Islet of Langerhans (tissue), 1 donor: ENCODE measurements around the gene IMPACT.

ENCODE experiments used
- FAIRE-seq: peaks from one replicate; lab custom pipeline; 2011; peaks lifted over from hg19 to GRCh38; lab: Jason Lieb, UNC

Gene IMPACT

DNA sequence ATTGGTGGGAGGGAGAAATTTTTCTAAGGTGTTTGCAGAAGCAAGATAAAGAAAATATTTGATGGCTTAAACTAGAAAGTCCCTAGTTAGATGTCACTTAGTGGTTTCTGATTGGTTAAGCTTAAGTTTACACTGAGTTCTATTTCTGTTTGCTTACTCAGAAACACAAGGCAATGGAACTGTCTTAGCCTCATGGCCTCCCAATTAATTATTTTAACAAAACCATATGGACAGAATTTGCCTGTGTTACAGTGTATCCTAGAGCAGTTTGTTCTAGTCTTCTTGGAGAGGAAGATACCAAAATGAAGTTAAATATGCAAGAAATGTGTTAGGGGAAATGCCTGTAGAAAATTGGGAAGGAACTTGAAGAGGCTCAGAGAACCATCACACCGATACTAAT is 4.6 kb upstream of the IMPACT start:
- no peak for FAIRE-seq

DNA sequence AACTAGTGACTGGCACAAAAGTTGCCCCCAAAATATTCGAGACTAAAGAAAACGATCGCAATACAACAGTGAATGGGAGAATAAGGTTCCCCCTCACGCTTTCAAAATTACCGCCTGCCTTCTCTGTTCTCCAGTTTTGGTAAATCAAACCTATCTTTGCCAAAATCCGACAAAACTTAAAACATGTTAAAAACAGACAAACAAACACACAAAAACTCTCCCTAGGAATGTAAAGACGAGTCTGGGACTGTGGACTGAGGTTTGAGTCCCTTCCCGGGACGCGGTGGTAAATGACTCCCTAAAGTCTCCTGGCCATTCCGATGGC is 435 bp upstream of the IMPACT start:
- peak; percentile 85 for FAIRE-seq

DNA sequence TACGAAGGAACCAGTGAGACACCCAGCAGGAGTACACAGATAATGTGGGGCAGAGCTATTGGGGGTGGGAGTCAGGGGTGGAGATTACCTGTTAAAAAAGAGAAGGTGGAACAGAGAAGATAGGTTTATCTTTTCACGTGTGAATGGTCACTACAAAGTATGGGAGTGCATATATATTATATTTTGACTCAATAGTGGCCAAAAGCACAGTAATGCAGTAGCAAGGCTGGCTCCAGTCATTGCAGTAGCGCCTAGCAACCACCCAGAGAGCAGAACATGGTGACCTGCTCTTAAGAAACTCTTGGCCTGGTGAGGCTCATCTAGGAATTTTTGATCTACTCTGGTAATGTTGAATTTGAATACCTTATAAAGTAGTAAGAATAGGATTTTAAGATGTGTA is 1.0 kb downstream of the IMPACT start:
- no peak for FAIRE-seq

DNA sequence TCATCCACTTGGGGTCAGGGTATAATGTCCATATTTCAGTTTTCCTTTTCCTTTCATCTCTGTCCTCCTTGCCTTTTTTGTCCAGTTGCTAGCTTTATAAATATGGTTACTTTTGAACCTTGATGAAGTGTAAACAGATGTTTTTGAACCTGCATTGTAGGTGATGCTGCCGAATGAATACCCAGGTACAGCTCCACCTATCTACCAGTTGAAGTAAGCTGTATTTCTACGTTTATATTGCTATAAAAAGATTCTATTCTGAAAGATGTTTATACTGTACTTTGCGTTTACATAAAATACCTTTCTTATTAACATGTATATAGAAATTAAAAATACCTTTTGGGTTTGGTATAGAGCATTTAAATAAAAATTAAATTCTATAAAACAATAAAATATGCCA is 2.2 kb downstream of the IMPACT start:
- FAIRE-seq = no peak

DNA sequence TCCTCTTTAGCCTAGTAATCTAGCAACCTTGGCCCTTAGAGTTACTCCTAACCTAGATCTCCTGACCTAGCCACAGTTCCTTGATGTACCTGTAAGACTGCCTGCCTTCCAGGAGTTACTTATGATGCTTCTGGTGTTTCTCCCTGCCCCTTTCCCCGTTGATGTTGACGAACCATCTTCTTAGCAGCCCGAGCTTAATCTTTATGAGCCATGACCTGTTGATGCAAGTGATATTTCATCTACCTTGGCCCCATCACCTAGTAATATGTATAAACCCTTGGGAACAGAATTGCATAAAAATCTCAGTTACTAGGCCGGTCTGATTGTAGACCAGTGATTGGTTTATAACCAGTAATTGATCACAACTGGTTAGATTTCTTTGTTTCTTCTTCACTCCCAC is 2.7 kb downstream of the IMPACT start:
- FAIRE-seq = no peak

DNA sequence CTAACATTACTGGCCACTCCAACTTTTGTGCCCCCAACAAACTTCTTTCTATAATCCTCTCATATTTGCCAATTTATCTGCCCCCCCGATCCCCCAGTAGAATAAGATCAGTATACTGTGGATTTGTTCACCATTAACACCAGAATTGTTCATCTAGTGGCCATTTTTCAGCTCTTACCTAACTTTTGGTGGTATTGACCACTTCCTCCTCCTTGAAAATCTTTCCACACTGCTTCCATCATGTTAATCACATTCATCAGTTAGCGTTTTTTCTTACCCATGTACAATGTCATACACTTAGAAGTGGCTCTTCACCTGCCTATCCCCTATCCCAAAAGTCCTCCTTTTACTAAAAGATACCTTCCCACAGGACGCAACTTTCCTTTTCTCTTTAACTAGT is 6.1 kb downstream of the IMPACT start:
- FAIRE-seq = no peak

DNA sequence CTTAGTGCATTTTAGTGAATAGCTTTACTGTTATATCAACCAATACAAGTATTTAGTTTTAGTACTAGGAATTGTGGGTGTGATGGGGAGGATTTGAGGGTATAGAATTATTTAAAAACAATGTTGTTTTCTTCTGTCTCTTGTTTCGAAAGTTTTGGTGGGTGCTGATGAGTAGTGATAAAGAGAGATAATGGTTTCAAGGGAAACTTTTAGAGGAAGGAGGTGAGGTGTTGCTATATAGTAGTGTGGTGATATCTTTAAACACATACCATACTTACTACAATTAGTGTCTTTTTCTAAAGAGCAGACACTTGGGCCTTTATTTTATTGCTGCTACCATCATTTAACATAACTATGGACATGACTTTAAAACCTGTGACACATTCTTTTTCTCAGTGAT is 10.5 kb downstream of the IMPACT start:
- no peak for FAIRE-seq

DNA sequence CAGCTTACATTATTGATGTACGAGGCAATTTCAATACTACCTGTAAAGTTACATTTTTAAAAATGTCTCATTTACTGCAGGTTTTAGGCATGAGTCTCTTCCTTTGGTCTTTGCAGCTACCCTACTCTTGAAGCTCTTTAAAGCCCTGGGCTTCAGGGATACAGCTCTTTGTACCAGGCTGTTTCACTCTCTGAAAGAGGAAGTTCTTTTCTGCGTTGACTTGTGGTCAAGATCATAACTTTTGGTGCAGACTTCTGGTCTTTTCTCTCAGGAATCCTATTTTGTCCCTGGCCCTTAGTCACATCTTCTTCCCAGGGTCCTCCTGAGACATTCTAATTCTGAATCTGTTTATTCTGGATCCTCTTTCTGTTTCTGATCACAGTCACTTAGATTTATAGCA is 17.4 kb downstream of the IMPACT start:
- no peak for FAIRE-seq

DNA sequence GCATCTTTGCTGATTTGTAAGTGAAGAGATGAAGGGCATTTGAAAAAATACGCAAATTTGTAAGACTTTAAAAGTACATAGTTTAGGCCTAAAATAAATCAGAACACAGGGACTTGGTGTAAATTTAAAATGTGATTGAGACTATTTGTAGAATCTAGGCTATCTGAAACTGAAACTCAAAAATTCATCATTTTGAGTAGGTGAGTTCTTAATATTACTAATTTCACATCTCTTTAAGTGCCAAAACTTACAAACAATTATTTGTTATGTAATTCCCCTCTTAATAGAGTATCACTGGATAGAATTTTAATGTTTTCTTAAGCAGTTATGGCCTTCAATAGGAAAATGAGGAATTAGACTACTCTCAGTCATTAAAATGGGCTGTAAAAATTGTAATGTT is 20.0 kb downstream of the IMPACT start:
- FAIRE-seq = no peak

DNA sequence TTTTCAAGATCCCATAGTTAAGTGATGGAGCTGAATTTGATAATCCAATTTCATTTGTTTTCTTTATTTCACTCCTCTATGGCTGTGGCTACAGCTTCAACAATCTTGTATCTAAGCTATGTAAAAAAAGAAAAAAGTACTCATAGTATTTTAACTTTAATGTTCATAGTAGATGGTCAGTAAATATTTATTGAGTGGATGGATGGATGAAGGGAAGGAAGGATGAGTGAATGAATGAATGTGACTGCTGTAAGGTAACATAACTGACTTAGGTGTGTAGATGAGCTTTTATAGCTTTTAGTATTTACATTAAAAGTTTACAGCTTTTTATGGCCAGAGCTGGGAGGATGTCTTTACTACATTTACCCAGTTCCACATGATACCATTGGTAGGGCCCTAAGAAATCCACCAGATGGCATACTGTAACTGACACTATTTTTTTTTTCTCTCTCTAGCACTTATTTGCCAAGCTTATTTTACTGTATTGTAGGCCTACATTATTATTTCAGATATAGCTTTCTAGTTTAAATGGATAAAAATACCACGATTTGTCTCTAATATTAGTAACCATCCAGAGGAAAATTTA is 20.6 kb downstream of the IMPACT start:
- FAIRE-seq = peak; percentile 79

DNA sequence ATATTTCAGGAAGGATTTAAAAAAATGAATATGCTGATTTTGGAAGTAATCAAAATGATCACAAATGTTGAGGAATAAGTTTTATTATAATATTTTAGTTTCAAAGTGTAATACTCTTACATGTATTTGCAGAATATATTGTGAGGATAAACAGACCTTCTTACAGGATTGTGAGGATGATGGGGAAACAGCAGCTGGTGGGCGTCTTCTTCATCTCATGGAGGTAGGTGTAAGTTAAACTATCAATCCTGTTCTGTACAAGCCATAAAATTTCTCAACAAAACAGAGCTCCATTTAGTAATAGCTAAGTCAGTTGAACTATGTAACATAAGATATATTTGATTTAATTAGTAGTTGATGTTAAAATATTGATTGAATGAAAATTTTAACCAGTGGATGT is 21.5 kb downstream of the IMPACT start:
- no peak for FAIRE-seq

DNA sequence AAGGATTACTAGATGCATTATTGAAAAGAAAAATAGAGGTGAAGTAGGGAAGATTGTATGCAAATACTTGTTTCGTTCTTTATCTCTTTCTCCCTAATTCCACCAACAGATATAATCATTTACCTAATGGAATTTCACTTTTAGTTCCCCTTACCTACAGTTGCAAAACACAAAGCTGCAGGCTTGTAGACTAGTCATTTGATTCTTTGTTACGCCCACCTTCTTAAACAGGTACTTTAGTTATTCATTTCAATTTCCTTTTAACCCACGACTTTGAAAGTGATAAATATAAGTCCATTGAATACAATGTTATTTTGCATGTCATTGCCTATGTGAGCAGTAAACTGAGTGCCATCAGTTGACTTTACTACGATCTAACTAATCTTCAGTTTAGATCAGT is 30.1 kb downstream of the IMPACT start:
- no peak for FAIRE-seq

DNA sequence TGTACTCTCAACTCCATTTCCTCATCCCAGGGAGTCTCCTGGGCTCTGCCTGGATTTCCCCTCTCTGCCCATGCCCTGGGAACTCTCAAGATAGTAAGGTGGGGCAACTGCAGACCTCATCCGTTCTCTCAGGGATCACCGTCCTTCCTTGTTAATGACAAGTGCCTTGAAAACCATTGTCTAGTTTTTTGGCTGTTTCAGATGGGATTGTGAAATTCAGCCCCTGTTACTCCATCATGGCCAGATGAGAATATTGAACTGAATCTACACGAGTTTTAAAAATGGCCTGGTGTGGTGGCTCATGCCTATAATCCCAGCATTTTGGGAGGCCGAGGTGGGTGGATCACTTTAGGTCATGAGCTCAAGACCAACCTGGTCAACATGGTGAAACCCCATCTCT is 33.3 kb downstream of the IMPACT start:
- FAIRE-seq = no peak

DNA sequence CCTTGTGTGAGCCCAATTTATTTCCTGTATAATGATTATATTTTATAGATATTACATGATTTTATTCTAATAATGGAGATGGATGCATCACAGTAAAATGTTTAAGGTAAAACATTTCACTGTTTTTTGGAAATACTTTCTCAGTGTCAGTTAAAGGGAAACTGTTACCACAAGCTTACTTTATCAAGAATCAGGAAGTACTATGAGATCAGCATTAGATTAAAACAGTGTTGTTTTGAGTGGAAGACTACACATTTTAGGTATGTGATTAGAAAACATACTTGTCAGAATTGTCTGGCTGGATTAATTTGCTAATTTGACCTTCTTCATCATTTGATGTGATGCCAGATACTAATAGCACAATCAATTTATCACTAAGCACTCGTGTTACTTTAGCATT is 33.9 kb downstream of the IMPACT start, which contains the start of gene HRH4:
TSS of gene HRH4 (plus strand) at position 250 of the 400 bp plus-strand sequence. CDS start at position 342, 92 bp downstream.
- FAIRE-seq = no peak

DNA sequence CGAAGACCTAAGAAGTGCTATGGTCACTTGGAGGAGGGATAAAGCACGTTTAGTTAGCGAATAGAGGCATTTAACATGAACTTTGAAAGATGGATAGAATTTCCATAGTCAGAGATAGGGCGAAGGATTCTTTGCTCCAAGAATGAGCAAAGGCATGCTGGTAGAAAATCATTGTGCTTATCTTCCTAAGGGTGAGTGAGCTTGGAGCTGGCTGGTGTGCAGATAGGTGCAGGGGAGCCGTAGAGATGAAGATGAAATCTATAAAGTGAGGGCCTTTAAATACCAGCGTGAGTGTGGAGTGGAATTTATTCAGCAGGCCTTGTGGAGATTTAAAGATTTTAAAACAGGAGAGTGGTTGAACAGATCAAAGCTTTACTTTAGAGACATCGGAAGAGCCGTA is 35.5 kb downstream of the IMPACT start:
- no peak for FAIRE-seq

DNA sequence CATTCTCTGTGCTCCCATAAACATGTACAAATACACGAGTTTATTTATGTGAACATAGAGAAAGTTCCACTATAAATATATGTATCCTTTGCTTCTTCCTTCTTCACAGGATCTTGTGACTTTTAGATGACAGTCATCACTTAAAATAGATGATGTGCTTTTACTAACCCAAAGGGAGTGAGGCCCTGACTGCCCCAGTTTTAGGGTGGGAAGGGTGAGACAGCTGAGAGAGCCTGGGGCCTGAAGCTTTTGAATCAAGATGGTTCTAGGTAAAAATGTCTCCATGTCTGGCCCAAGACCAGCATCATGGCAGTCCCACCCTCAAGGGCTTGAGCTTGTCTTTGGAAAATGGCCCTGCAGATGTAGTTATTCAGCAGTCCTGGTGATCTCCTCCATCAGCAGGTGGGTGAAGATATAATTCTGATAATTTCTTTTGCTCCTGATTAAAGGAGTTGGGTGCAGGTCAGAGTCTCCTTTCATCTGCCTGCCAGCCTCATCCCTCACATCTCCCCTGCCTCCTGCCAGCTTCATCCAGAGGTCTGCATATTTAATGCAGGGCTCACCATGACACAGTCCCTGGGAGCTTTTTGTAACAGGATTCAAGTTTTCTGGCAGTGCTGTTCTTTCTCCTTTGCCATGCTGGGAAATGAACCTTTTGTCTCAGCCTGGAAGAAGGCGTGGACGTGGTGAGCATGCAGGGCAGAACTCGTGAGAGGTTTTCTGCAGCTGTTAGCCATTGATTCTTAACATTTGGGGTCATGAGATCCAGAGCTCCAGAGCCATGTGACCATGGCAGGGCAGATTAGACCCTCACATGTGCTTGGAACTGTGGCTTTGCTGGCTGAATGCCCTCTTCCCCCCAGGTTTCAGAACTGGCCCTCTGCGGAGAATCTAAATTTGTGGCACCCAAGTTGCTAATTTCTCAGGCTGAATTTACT is 36.6 kb downstream of the IMPACT start:
- FAIRE-seq = no peak

DNA sequence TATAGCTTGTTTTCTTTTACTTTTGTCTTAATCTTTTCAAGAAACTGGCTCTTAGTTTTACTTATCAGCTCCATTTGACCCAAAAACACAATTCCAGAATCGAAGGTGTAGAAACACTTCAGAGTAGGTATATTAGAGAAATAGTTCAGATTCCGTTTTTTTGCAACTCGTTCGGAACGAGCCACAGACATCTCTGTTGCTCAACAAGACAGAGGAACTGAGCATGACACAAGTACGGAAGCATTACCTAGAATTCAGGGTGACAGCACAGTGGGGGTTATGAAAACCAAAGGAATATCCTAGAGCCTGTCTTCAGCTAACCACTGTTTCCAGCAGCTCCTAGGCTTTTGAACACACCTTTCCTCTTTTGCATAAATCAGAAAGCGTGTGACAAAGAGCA is 39.0 kb downstream of the IMPACT start:
- FAIRE-seq = no peak

DNA sequence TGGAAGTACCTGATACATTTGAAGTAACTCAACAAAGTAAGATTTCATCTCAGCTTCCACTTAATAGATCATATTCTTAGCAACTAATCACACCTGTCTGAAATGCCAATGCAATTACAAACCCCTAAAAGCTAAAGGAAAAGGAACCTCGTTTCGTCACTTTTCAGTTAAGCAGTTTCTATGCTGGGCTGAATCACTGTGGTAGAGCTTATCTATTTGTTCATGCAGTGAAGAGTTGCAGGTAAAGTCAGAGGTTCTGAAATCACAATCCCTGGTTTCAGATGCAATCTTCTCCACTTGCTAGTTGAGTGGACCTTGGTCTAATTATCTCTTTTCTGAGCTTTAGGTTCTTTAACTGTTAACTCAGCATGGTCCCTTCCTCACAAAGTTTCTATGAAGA is 40.3 kb downstream of the IMPACT start:
- no peak for FAIRE-seq

DNA sequence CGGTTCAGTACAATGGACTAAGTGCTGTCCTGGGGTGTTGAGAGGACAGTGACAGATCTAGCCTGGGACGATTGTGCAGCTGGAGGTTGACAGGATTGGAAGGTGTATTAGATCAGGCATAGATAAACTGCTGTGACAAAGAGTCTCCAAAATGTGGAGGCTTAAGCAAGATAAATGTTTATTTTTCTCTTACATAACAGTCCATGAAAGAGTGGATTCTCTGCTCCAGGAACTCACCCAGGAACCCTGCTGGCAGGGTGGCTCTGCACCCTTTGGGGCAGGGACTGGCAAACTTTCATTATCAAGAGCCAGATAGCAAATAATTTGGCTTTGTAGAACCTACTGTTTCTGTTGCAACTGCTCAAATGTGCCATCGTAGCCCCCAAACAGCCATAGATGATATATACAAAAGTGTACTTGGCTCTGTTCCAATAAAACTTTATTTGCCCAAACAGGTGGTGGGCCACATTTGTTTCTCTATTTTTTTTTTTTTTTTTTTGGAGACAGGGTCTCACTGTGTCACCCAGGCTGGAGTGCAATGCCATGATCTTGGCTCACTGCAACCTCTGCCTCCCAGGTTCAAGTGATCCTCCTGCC is 43.6 kb downstream of the IMPACT start:
- FAIRE-seq = no peak

DNA sequence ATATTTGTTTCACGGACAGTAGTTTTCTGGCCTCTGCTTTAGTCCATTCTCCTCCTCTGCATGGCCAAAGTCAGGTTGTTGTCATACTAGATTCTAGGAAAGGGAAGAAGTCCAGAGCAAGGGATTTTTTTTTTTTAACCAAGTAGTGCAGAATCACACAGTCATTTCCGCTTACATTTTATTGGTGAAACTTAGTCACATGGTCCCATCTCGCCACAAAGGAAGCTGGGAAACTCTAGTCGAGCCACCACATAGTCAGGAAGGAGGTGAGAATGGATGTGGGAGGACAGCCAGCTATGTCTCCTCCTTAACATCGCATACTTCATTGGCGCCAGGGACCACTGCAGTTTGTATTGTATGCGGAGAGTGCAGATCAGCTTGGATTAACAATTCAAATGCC is 44.3 kb downstream of the IMPACT start:
- FAIRE-seq = no peak

DNA sequence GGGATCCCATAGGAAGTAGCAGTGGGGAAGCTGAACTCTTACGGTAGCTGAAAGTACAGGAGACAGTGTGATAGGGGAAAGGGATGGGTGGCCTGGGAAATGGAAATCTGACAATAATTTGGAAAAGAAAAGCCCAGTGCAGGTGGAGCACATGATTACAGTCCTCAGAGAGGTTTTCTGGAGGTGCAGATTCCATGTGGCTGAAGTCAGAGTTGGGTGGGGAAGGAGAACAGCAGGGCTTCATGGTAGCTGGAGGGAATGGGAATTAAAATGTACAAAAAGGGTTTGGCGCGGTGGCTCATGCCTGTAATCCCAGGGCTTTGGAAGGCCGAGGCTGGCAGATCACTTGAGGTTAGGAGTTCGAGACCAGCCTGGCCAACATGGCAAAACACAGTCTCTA is 46.1 kb downstream of the IMPACT start:
- FAIRE-seq = no peak

DNA sequence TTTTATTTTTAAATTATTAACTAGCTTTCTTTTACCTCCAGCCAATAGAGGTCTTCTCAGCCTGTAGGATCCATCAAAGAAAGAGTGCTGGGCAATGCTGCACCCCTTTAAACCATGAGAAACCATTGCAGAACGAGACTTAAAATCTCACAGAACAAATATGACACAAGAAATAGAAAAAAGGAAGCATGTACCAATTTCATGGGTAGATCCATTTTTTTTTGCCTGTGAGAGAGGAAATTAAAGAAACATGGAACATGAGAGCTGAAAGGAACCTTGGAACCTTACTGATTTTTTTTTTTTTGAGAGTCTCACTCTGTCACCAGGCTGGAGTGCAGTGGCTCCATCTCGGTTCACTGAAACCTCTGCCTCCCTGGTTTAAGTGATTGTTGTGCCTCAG is 47.9 kb downstream of the IMPACT start:
- FAIRE-seq = no peak

DNA sequence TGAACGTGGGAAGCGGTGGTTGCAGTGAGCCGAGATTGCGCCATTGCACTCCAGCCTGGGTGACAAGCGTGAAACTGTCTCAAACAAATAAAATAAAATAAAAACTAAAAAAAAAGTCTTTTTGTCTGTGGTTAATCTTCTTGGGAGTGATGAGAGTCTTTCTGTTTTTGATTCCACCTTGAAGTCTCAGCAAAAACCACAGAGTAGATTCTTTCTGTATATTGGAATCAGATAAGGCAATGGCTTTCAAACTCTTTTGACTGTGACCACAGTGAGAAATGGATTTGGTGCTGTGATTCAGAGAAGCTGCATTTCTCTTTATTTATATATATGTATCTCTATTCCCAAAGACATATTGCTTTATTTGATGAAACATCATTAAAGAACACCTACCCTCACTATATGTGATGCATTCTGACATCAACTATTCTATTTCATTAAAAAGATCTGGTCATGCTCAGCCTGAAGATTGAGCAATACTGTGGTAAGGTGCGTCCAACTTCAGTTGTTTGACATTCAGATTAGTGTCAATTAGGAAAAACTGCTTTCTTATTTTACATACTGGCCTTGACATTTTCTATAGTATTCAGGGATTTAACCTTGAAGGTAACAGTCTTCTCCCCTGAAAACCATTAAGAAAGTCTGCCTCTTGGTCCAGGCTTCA is 49.6 kb downstream of the IMPACT start:
- FAIRE-seq = no peak
